Keratinocyte (primary cell): ENCODE results near the gene SECTM1. TPM values are rescaled to one million over a fixed set of nuclear protein-coding genes. Genes with fewer than 3 reads are reported as not detected.

Experiments
- DNase-seq: peaks from one replicate; pipeline ENCODE4 v3.0.0-alpha.2; 2011; ENCODE audit warnings: low read depth, missing footprints, low spot score
- FAIRE-seq: peaks from 2 replicates; lab custom pipeline; 2011; peaks lifted over from hg19 to GRCh38; lab: Jason Lieb, UNC
- H2AFZ ChIP-seq: 2 replicates; pipeline ENCODE4 v1.6.0; 2012; ENCODE audit warnings: low read length, control low read depth, inconsistent platforms; ENCODE audit not compliant: control insufficient read depth
- H3K27ac ChIP-seq: 2 replicates; pipeline ENCODE4 v1.5.1; 2011; ENCODE audit warnings: low read length; ENCODE audit not compliant: control insufficient read depth, insufficient read depth
- H3K27me3 ChIP-seq: 3 replicates; pipeline ENCODE4 v1.6.0; 2011; ENCODE audit warnings: low read length; ENCODE audit not compliant: control insufficient read depth, insufficient read depth; ENCODE audit errors: extremely low read depth
- H3K36me3 ChIP-seq, 2 experiments: 2 replicates in 1 of 2; 3 replicates in 1 of 2; pipeline ENCODE4 v1.5.1; 2011; ENCODE audit warnings: low read length in 2 of 2, mild to moderate bottlenecking in 1 of 2; ENCODE audit not compliant: control insufficient read depth in 2 of 2, insufficient read depth in 2 of 2; ENCODE audit errors: extremely low read depth in 1 of 2
- H3K4me1 ChIP-seq: 3 replicates; pipeline ENCODE4 v1.5.1; 2011; ENCODE audit warnings: low read length; ENCODE audit not compliant: control insufficient read depth, insufficient read depth; ENCODE audit errors: extremely low read depth
- H3K4me2 ChIP-seq: 3 replicates; pipeline ENCODE4 v1.6.0; 2011; ENCODE audit warnings: low read depth, low read length; ENCODE audit not compliant: control insufficient read depth, insufficient read depth; ENCODE audit errors: extremely low read depth
- H3K4me3 ChIP-seq, 3 experiments: fragments of 200-600 bp in 1 of 3; sonication (generic) in 1 of 3; 2 replicates in 2 of 3; 3 replicates in 1 of 3; pipeline ENCODE4 v1.5.1; 2011 to 2016; ENCODE audit warnings: low read length in 3 of 3, mild to moderate bottlenecking in 3 of 3, control low read depth in 2 of 3, inconsistent platforms in 1 of 3, low read depth in 1 of 3, mixed read lengths in 1 of 3, mixed run types in 1 of 3, moderate library complexity in 1 of 3; ENCODE audit not compliant: control insufficient read depth in 2 of 3, insufficient read depth in 2 of 3; ENCODE audit errors: extremely low read depth in 1 of 3
- H3K79me2 ChIP-seq: 2 replicates; pipeline ENCODE4 v1.6.0; 2012; ENCODE audit warnings: low read length; ENCODE audit not compliant: control insufficient read depth, insufficient read depth
- H3K9ac ChIP-seq: 3 replicates; pipeline ENCODE4 v1.6.0; 2011; ENCODE audit warnings: low read length; ENCODE audit not compliant: control insufficient read depth, insufficient read depth; ENCODE audit errors: extremely low read depth
- H3K9me1 ChIP-seq: 3 replicates; pipeline ENCODE4 v1.6.0; 2011; ENCODE audit warnings: low read length; ENCODE audit not compliant: control insufficient read depth, insufficient read depth; ENCODE audit errors: extremely low read depth
- H3K9me3 ChIP-seq: 2 replicates; pipeline ENCODE4 v1.5.1; 2012; ENCODE audit warnings: low read depth, low read length; ENCODE audit not compliant: control insufficient read depth
- H4K20me1 ChIP-seq: 3 replicates; pipeline ENCODE4 v1.6.0; 2011; ENCODE audit warnings: low read length; ENCODE audit not compliant: control insufficient read depth, insufficient read depth; ENCODE audit errors: extremely low read depth
- EZH2 ChIP-seq: IDR thresholded peaks from one replicate; pipeline ENCODE4 v1.6.1; 2012; ENCODE audit warnings: inconsistent platforms, mild to moderate bottlenecking, low read length, moderate library complexity
- dilution Hi-C: fragments of 300-500 bp; cut with MboI; formaldehyde crosslinking; loops from one replicate; pipeline ENCODE4 v1.7.0; 2020; ENCODE audit warnings: low sequenced_read_pairs; ENCODE audit not compliant: extremely low pct_ligation_motif_present
- polyA plus RNA-seq, 5 experiments: library from polyadenylated mRNA; depleted of rRNA in 3 of 5; stranded (reverse) in 3 of 5; stranded (forward) in 1 of 5; unstranded in 1 of 5; fragments of >200 nt; gene quantifications; 1 replicate in 1 of 5; 2 replicates in 3 of 5; 3 replicates in 1 of 5; pipeline versions ENCODE4 v1.2.1 to v1.2.3, GENCODE V29; 2011 to 2012; ENCODE audit warnings: missing spikeins in 2 of 5, low read depth in 1 of 5, low replicate concordance in 1 of 5
- TF ChIP-seq, protein P1 (sequence below), 3 experiments: IDR thresholded peaks in 1 of 3; conservative IDR thresholded peaks in 1 of 3; optimal IDR thresholded peaks in 1 of 3; 2 replicates in 2 of 3; 3 replicates in 1 of 3; pipeline versions ENCODE3 to v1.5.1; 2011; ENCODE audit warnings: low read length in 3 of 3, mild to moderate bottlenecking in 3 of 3, moderate library complexity in 2 of 3, control low read depth in 1 of 3, inconsistent platforms in 1 of 3; ENCODE audit not compliant: insufficient read depth in 2 of 3; ENCODE audit errors: extremely low read depth in 1 of 3

The SECTM1 gene
- polyA plus RNA-seq, 1 donor (not counting 4 experiments of a cell fraction or from before 2014, with no cell fraction given), result 2.0 TPM

DNA sequence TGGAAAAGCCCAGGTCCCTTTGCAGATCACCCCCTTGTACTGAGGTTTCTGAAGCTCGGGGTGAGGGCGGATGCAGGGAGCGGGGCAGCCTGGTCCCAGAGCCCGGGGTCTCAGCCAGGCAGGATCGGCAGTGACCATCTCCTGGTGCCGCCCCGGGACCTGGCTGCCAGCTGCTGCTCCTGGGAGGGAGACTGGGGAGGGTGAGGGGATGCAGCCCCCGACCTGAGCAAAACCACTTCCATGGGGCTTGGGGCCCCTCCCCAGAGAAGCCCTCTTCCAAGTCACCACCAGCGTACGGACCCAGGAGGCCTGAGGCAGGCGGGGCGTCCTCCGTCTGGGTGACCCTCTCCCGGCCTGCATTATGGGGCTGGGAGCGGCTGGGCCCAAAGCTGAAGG is 31.0 kb downstream of the SECTM1 start:
- dilution Hi-C loops, result no loop called here
- no peak for TF ChIP-seq EZH2
- TF ChIP-seq, protein P1, sequence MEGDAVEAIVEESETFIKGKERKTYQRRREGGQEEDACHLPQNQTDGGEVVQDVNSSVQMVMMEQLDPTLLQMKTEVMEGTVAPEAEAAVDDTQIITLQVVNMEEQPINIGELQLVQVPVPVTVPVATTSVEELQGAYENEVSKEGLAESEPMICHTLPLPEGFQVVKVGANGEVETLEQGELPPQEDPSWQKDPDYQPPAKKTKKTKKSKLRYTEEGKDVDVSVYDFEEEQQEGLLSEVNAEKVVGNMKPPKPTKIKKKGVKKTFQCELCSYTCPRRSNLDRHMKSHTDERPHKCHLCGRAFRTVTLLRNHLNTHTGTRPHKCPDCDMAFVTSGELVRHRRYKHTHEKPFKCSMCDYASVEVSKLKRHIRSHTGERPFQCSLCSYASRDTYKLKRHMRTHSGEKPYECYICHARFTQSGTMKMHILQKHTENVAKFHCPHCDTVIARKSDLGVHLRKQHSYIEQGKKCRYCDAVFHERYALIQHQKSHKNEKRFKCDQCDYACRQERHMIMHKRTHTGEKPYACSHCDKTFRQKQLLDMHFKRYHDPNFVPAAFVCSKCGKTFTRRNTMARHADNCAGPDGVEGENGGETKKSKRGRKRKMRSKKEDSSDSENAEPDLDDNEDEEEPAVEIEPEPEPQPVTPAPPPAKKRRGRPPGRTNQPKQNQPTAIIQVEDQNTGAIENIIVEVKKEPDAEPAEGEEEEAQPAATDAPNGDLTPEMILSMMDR (optimal IDR thresholded peaks at IDR 0.05 in 1 of 3, IDR thresholded peaks at IDR 0.05 in 1 of 3, conservative IDR thresholded peaks at IDR 0.05 in 1 of 3; ENCODE audit: extremely low read depth in 1 of 3, insufficient read depth in 2 of 3, low read length in 3 of 3), result no peak
- H3K9ac ChIP-seq, result no peak overlapping the region
- H3K9me3 ChIP-seq, result no peaks in the 10 kb centered on the region
- peak overlapping the region; percentile 31 for H3K27ac ChIP-seq
- H3K4me2 ChIP-seq, result no peak overlapping the region
- peaks cover 35% of the 10 kb centered on the region for H3K4me1 ChIP-seq
- H4K20me1 ChIP-seq, result no peaks in the 10 kb centered on the region
- H3K4me3 ChIP-seq, result no peak overlapping the region
- no peaks in the 10 kb centered on the region for H3K9me1 ChIP-seq
- no peaks in the 10 kb centered on the region for H3K27me3 ChIP-seq
- no peaks in the 10 kb centered on the region for H3K79me2 ChIP-seq
- H3K36me3 ChIP-seq, result no peaks in the 10 kb centered on the region
- H2AFZ ChIP-seq, result no peak overlapping the region
- FAIRE-seq (no peak), DNase-seq (no peak)

DNA sequence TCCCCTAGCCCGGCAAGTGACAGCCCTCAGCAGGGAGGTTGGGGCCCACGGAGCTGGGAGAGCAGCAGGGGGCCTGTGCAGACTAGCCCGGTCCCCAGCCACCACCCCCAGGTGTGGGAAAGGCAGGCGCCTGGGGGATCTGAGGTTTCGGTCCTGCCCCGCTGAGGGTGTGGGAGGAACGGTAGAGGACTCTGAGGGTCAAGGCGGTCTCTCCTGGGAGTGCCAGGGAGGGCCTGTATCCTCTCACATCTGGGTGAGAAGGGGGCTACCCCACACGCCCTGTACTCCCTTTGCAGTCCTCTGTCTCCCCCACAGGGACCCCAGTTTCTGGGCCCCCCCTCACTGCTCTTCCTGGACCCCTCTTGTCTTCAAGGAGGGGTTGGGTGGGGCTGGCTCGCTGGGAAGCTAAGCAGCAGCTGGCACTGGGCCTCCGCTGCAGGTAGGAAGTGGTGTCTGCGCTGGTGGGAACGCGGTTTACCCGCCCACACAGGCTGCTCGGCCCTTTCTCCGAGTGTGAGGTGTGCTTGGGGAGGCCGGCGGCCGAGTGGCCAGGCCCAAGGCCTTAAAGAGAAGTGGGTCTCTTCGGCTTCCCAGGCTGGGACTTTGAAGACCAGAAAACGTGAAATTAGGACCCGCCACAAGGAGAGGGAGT is 31.5 kb downstream of the SECTM1 start:
- Histone ChIP-seq H3K9me3 (no peaks in the 10 kb centered on the region), H3K9me1 (no peaks in the 10 kb centered on the region), H3K4me3 (peak overlapping the region in 1 of 3 experiments; percentile 13), H3K4me2 (peak overlapping the region; percentile 56), H3K4me1 (peaks cover 41% of the 10 kb centered on the region), H3K27me3 (no peaks in the 10 kb centered on the region), H4K20me1 (no peaks in the 10 kb centered on the region), H2AFZ (peak overlapping the region; percentile 10), H3K36me3 (no peaks in the 10 kb centered on the region), H3K9ac (peak overlapping the region; percentile 47), H3K27ac (peak overlapping the region; percentile 31), H3K79me2 (no peaks in the 10 kb centered on the region)
- TF ChIP-seq EZH2, result no peak
- TF ChIP-seq, protein P1 (optimal IDR thresholded peaks at IDR 0.05 in 1 of 3, IDR thresholded peaks at IDR 0.05 in 1 of 3, conservative IDR thresholded peaks at IDR 0.05 in 1 of 3; ENCODE audit: extremely low read depth in 1 of 3, insufficient read depth in 2 of 3, low read length in 3 of 3), result no peak
- dilution Hi-C loops, result no loop called here
- DNase-seq (no peak), FAIRE-seq (no peak)
